SU-DHL-6 (cell line): ENCODE results near the gene RPRML.

Experiments
- H2AFZ ChIP-seq: fragments of 200-600 bp; sonication (generic); 2 replicates; pipeline ENCODE4 v1.6.1; 2014; ENCODE audit warnings: low read depth, mild to moderate bottlenecking, moderate library complexity, mixed read lengths, antibody characterized with exemption, low read length; ENCODE audit not compliant: severe bottlenecking
- H3F3A ChIP-seq: fragments of 200-600 bp; shearing (Covaris generic); 2 replicates; pipeline ENCODE4 v1.6.0; 2016; ENCODE audit warnings: antibody characterized with exemption, mild to moderate bottlenecking; ENCODE audit not compliant: insufficient read depth
- H3K27ac ChIP-seq: fragments of 200-600 bp; sonication (generic); 2 replicates; pipeline ENCODE4 v1.5.1; 2016; ENCODE audit warnings: low read depth, mild to moderate bottlenecking, low read length, moderate library complexity, mixed read lengths
- H3K27me3 ChIP-seq: fragments of 200-600 bp; sonication (generic), shearing (Covaris generic); 2 replicates; pipeline ENCODE4 v1.6.0; 2014; ENCODE audit warnings: mild to moderate bottlenecking, low read length
- H3K36me3 ChIP-seq: fragments of 200-600 bp; sonication (generic); 2 replicates; pipeline ENCODE4 v1.6.1; 2014; ENCODE audit warnings: mild to moderate bottlenecking, low read length, mixed read lengths
- H3K4me2 ChIP-seq: fragments of 300-600, 200-600 bp; shearing (Covaris generic), sonication (generic); 2 replicates; pipeline ENCODE4 v1.6.0; 2014; ENCODE audit warnings: low read length, low read depth, mild to moderate bottlenecking; ENCODE audit not compliant: poor library complexity, severe bottlenecking
- H3K4me3 ChIP-seq: fragments of 200-600 bp; sonication (generic); 2 replicates; pipeline ENCODE4 v1.5.1; 2014; ENCODE audit warnings: antibody characterized with exemption, low read length, mild to moderate bottlenecking, mixed read lengths; ENCODE audit not compliant: insufficient read depth, poor library complexity, severe bottlenecking
- H3K79me2 ChIP-seq: fragments of 200-600 bp; sonication (generic); 2 replicates; pipeline ENCODE4 v1.6.1; 2014; ENCODE audit warnings: mild to moderate bottlenecking, low read length, moderate library complexity; ENCODE audit not compliant: insufficient read depth
- H3K9ac ChIP-seq: fragments of 200-600 bp; sonication (generic); 2 replicates; pipeline ENCODE4 v1.7.0; 2014; ENCODE audit warnings: mild to moderate bottlenecking, low read length
- H3K9me2 ChIP-seq: fragments of 200-600 bp; sonication (generic); replicated peaks from 2 replicates; pipeline ENCODE4 v1.6.1; 2014; ENCODE audit warnings: low read length; ENCODE audit not compliant: insufficient read depth
- H3K9me3 ChIP-seq: fragments of 200-600 bp; sonication (generic); 2 replicates; pipeline ENCODE4 v1.6.1; 2014; ENCODE audit warnings: low read length, mixed read lengths; ENCODE audit not compliant: insufficient read depth
- H4K20me1 ChIP-seq: fragments of 200-600 bp; sonication (generic); 2 replicates; pipeline ENCODE4 v1.6.1; 2014; ENCODE audit warnings: low read depth, mild to moderate bottlenecking, antibody characterized with exemption, low read length, moderate library complexity, mixed read lengths
- CTCF ChIP-seq: fragments of 200-600 bp; sonication (generic); IDR thresholded peaks from one replicate; pipeline ENCODE4 v1.5.1; 2017; ENCODE audit warnings: antibody characterized with exemption, mild to moderate bottlenecking, low read length, moderate library complexity; ENCODE audit not compliant: insufficient read depth, poor library complexity, severe bottlenecking
- EZH2phosphoT487 ChIP-seq: fragments of 200-600 bp; sonication (generic), shearing (Covaris generic); conservative IDR thresholded peaks from 2 replicates; pipeline ENCODE4 v1.6.1; 2018; ENCODE audit warnings: mild to moderate bottlenecking, antibody characterized with exemption, low read length, moderate library complexity, mixed read lengths

Gene RPRML

GRCh38 chr17:46951706-46952105, 27.3 kb downstream of the RPRML start:
- Histone ChIP-seq H3K9me2 (no peaks in the 10 kb centered on the region), H3K9me3 (no peaks in the 10 kb centered on the region), H3F3A (no peaks in the 10 kb centered on the region), H3K4me3 (no peak overlapping the region), H3K36me3 (no peaks in the 10 kb centered on the region), H2AFZ (no peak overlapping the region), H3K27me3 (no peaks in the 10 kb centered on the region), H3K4me2 (no peak overlapping the region), H3K27ac (no peak overlapping the region), H4K20me1 (no peaks in the 10 kb centered on the region), H3K79me2 (no peaks in the 10 kb centered on the region), H3K9ac (no peak overlapping the region)
- TF ChIP-seq EZH2phosphoT487 = no peak
- TF ChIP-seq CTCF = no peak

DNA sequence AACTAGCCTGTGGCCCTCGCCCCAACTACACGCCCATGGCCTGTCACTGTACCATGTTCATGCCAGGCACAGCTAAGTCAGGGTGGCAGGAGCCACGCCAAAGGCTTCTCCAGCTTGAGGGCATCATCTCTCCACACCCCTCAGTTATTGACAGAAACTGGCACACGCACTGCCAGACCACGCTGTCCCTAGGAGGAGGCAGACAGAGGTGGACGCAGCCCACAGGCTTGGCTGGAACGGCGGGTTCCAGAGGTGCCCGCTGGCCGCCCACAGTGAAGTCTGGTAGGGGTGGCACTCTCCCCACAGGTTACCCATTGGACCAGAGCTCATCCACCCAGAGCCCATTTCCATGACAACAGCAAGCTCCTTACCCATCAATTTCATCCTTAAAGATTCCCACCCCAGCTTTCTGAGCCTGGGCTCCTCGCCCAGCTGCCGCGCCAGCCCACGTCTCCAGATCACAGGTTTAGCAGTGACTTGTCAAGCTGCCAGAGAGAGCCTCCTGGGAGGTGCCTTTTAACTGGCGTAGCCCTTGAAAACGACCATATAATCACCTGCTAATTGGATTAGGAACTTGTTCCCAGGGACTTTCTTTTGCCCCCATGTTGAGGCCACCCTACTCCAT, 27.9 kb downstream of the RPRML start:
- Histone ChIP-seq H3K9me3 (no peaks in the 10 kb centered on the region), H3K9ac (no peak overlapping the region), H3K79me2 (no peaks in the 10 kb centered on the region), H3K27ac (no peak overlapping the region), H2AFZ (no peak overlapping the region), H3F3A (no peaks in the 10 kb centered on the region), H4K20me1 (no peaks in the 10 kb centered on the region), H3K9me2 (no peaks in the 10 kb centered on the region), H3K27me3 (no peaks in the 10 kb centered on the region), H3K36me3 (no peaks in the 10 kb centered on the region), H3K4me2 (no peak overlapping the region), H3K4me3 (no peak overlapping the region)
- TF ChIP-seq CTCF (no peak), EZH2phosphoT487 (no peak)

GRCh38 chr17:46950342-46950996, 28.6 kb downstream of the RPRML start:
- Histone ChIP-seq H3K9me3 (no peaks in the 10 kb centered on the region), H3K79me2 (no peaks in the 10 kb centered on the region), H3K9me2 (no peaks in the 10 kb centered on the region), H3K9ac (no peak overlapping the region), H2AFZ (no peak overlapping the region), H3K27me3 (no peaks in the 10 kb centered on the region), H3K36me3 (no peaks in the 10 kb centered on the region), H3K27ac (no peak overlapping the region), H3K4me3 (no peak overlapping the region), H4K20me1 (no peaks in the 10 kb centered on the region), H3F3A (no peaks in the 10 kb centered on the region), H3K4me2 (no peak overlapping the region)
- TF ChIP-seq CTCF = no peak
- no peak for TF ChIP-seq EZH2phosphoT487
